NCI-H524 (cell line): ENCODE results near the gene SRPK3.

Experiments used
- DNase-seq, 2 experiments: peaks; one replicate each; lab custom pipeline; 2025; lab: John Stamatoyannopoulos, UW

The SRPK3 gene

DNA sequence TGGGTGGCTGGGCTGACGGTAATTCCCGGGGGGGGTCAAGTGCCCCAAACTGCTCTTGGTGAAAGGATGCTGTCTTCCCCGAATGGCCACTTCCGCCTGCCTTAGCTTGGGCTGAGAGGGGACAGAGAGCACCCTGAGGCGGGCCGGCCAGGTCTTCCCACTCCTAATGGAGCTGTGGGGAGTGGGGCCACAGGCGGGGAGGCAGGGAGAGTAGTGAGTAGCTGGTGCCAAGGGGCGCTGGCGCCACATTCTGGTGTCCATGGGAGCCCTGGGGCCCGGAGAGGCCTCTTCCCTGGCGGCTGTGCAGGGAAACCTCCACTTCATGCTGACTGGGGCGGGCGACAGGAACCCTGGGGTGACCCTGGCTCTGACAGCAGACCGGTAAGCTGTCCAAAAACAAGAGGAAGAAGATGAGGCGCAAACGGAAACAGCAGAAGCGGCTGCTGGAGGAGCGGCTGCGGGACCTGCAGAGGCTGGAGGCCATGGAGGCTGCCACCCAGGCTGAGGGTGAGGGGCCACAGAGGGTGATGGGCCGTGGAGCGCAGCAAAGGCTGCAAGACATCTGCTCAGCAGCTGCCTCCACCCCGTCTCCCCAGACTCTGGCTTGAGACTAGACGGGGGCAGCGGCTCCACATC is 2.7 kb downstream of the SRPK3 start:
- no peak for DNase-seq

DNA sequence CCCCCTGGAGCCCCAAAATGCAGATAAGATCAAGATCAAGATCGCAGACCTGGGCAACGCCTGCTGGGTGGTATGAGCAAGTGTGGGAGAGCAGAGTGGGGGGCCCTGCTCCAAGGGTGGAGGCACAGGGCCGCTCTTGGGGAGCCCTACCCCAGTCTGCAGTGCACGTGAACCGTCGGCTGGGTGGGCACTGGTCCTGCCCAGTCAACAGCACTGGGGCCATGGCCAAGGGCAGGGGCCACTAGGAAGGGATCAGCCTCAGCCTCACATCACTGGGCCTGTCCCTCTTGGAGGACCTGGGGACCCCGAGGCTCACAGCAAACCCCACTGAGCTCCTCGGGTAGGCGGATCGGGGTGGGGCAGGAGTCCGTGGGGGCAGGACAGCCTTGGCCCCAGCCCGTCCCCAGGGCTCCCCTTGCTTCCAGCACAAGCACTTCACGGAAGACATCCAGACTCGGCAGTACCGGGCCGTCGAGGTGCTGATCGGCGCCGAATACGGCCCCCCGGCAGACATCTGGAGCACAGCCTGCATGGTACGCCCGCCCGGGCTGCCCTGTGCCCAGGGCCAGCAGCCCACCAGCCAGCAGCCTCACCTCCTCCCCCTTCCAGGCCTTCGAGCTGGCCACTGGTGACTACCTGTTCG is 3.6 kb downstream of the SRPK3 start:
- no peak for DNase-seq

DNA sequence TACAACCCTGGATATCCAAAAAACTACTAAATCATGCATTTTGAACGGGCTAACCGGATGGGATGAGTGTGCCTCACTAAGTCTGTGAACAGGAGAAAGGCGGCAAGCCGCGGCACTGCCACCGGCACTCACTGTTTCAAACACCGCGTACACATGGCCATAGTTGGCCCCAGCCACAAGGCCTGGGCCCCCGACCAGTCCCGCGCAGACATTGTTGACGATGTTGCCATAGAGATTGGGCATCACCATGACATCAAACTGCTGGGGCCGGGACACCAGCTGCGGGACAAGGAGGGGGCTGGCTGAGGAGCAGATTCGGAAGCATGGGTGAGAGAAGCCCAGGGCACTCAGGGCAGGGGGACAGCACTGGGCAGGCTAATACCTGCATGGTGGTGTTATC is 5.8 kb downstream of the SRPK3 start:
- no peak for DNase-seq

DNA sequence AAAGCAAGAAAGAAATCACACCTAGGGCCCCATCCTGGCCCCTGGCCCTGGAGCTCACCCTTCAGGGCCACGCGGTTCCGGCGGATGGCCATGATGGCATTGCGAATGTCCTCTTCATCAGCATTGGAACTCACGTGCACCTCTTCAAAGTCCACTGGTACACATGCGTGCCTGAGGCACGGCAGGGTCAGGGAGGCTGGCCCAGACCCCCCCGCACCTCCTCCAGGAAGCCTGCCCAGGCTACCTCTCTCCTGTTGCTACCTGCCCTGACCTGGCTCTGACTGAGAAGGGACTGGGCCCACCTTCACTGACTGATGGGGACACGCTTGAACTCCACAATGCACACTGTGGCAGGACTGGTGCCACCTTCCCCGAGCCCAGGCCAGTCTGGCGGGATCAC is 8.8 kb downstream of the SRPK3 start:
- DNase-seq: no peak

DNA sequence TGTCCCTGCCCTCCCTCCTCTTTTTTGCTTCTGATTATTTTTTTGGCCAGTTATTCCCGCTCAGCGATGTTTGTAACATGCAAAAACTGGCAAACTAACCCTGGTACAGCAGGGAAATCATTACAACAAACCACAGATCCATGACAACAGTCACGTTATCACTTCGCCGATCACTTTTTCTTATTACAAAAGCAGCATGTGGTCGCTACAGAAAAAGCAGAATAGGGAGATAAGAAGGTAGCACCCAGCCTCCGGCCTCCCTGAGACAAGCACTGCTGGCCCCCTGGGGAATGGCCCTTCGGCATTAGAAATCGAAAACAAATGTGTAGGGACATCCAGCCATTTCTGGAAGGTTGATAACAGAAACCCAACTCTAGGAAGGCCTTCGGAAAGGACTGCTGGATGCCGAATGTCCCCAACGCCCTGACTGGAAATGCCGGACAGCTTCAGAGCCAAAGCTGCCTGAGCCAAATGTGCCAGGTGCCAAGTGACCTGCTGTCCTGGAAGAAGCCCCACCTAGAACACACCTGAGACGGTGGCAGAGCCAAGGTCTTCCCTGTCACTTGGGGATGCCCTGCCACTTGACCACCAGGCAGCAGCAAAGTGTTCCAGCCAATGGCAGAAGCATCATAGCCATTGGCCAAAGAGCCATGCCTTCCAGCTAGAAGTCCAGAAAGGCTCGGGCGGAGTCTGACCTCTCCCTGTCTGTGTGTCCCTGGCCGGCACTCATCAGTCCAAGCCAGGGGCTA is 10.4 kb downstream of the SRPK3 start:
- no peak for DNase-seq

DNA sequence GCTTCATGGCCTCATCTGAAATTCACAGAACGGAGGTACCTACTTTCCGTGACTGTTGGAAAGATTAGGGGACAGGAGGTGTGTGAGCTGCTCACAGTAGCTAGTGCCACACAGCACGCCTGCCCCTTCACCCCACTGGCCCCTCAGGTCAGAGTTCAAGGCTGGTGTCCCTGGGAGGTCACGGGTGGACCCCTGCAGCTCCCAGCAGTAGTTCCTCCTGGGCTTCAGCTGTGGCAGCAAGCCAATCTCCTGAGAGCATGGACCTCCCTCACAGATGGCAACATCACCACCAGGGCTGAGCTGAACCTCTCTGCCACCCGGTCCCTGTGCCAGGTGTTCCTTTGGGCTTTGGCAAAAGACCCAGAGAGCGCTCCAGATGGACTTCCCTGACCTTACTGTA is 11.5 kb downstream of the SRPK3 start:
- peak in 1 of 2 experiments; percentile 49 for DNase-seq

DNA sequence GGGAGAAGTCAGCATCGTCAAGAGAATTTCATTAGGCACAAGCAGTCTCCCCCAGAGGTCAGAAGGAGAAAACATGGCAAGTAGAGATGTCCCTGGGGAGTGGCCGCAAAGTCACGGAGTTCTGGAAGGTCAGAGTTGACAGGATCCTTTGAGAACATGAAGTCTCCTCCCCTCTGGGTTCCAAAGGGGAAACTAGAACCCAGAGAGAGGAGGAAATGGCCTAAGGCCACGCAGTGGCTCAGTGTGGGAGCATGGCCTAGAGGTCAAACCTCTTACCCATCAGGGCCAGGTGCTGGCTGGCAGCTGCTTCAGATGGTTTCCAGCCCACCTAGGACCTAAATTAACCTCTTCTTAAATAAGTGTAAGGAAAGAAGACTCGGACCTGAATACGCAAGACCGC is 12.4 kb downstream of the SRPK3 start:
- no peak for DNase-seq

DNA sequence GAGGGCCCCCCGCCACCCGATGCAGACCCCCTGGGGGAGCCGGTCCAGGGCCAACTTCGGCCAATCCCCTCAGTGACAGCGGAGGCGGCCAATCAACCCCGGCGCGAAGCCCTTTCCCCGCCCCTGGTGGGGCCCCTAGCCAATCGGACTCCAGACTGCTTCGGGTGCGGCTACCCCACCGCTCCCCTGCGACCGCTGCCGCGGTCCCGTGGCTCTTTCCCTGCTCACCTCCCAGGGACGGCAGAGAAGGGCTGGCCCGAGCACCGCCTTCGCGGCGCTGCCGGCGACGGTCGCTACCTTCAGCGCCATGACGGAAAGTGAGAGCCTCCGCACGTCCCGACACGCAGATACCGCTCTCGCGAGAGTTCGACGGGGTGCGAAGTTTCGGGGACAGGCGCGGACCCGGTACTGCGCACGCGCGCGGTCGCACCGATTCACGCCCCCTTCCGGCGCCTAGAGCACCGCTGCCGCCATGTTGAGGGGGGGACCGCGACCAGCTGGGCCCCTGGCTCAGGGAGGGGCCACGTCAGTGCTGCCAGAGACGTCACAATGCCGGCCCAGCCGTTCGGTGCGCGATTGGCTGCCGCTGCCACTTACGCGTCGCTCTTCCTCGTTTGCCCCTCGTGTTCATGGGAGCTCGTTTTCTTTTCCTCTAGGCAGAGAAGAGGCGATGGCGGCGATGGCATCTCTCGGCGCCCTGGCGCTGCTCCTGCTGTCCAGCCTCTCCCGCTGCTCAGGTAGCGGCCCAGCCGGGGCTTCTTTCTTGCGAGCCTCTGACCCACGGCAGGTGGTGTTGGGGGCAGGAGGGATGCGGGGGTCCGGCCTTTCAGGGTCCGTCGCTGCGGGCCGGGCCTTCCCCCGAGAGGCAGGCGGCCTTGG is 13.4 kb downstream of the SRPK3 start, which contains the start of the genes IDH3G and SSR4:
Gene IDH3G, minus strand, starts transcription at position 358 of the 879 bp plus-strand sequence. Its CDS starts 49 bp downstream, at position 309.
Gene SSR4, plus strand, starts transcription at position 651 of the 879 bp plus-strand sequence. Its CDS starts 20 bp downstream, at position 671.
- DNase-seq: peak; percentile 93 to 97

DNA sequence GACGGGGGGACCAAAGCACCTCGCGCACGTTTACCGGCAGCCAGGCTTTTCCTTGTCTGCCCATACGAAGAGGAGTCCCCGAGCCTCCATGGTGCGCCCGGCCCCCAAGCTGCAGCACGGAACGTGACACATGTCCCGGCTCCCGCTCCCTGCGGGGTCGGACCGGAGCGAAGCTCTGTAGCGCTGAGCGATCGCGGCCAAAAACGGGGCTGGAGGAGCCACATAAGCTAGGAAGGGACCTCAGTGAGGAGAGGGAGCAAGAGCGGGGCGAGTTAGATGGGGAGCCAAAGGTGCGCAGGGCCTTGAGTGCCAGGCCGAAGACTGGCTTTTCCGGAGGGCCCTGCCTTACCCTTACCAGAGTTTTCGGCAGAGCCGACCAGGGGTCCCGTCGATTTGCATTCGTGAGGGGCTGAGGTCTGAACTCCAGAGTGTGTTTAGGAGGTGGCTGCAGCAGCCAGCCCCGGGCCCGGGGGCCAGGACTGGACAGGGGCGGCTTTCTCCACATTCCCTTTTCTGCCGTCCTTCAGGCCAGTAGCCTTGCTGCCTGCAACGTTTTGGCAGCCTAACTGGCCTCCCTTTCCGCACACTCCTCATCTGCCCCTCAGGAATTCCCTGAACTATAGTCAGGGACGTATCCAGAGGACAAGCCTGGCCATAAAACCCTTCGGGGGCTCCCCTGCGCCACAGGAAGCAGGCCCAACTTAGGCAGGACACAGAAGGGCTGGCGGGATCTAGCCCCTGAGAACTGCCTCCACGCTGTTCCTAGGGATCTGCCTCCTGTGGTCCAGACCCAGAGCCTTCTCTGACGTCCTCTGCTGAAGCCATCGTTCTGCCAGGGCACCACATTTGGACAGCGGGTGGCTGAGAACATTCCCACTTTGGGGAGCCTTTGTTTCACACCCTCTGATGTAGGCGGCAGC is 14.3 kb downstream of the SRPK3 start:
- no peak for DNase-seq

DNA sequence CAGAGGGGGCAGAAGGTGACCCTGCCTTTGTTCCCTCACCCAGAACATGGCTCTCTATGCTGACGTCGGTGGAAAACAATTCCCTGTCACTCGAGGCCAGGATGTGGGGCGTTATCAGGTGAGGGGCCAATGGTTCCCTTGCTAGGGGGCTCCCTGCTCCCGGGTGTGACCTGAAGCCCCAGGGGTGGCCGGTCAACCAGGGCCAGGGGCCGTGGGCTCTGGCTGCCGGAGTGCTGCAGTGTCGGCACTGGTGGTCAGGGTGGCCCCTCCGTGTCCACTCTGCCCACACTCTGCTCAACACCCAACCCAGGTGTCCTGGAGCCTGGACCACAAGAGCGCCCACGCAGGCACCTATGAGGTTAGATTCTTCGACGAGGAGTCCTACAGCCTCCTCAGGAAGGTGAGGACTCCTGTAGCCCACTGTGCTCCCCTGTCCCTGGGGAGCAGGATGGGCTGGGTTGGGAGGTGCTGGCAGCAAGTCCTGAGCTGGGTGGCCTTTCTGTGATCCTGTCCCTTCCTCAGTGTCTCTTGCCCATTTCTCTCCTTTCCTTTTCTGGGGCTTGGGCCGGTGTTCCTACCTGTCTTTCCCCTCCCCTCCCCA is 16.7 kb downstream of the SRPK3 start:
- DNase-seq: no peak

DNA sequence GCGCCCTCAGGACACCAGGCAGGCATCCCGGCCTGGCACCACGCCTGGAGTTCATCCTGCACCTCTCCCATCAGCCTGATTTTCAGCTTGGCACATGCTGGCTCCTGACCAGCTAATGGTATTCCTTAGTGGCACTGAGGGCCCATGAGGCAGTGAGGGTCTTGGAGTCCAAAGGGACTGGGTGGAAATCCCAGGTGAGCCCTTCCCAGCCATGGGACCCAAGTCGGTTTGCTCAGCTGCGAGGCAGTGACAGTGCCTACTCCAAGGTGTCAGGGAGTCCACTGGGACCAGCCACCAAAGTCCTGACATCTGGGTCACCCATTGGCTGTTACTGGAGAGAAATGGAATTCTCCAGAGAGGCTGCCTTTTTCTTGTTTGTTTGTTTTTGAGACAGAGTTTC is 18.5 kb downstream of the SRPK3 start:
- no peak for DNase-seq

DNA sequence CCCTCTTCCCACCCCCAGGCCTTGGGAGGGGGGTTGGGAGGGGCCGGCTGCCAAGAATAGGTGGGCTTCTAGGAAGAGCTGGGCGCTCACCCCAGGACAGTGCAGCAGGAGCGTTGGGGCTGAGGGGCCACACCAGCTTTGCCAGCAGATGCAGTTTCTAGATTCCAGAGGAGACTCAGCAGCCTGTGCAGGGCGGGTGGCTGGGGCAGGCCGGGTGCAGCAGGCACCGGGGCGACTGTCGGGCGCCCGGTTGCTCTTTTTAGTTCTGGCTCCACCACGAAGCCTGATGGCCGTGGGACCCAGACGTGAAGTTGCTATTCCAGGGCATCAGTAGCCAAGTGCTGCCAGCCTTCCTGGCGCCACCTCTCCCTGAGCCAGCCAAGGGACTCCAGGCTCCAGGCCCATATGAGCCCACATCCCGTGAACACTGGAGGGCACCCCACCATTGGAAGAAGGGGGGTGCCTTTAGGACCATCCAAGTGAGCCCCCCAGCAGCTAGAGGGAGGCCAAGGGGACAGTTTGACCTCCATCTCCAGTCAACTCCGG is 19.4 kb downstream of the SRPK3 start:
- no peak for DNase-seq

DNA sequence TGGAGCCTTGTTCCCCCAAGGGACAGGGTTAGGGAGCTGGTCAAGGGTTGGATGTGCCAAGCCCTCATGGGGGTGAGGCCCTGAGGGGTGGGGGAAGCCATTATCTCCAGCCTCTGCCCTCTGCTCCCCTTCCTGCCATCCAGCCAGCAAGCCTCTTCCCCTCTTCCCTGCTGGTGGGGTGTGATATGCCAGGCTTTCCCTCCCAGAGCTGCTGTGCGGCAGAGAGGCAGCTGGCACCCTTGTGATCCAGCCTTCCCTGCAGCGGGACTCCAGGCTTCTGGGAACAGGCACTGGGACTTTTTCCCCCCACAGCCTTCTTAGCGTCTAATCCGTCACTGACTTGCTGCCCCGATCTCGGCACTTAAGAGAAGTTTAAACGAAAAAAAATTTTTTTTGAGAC is 19.9 kb downstream of the SRPK3 start:
- no peak for DNase-seq

DNA sequence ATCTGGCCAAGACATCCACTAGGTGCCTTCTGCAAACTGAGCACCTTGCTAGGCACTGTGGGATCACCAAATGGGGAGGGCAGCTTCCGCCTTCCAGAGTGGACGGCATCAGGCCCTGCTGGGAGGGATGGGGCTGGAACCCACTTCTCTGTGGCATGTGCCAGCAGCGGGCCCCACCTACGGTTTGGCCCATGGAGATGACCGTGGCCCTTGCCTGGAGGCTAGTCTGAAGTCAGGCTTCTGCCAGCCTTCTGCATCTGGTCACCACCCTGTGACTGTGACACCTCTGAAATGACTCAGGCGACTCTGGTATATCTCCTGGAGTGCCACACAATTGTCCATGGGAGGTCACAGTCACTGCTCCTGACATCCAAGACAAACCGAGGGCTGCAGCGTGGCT is 20.8 kb downstream of the SRPK3 start:
- no peak for DNase-seq

DNA sequence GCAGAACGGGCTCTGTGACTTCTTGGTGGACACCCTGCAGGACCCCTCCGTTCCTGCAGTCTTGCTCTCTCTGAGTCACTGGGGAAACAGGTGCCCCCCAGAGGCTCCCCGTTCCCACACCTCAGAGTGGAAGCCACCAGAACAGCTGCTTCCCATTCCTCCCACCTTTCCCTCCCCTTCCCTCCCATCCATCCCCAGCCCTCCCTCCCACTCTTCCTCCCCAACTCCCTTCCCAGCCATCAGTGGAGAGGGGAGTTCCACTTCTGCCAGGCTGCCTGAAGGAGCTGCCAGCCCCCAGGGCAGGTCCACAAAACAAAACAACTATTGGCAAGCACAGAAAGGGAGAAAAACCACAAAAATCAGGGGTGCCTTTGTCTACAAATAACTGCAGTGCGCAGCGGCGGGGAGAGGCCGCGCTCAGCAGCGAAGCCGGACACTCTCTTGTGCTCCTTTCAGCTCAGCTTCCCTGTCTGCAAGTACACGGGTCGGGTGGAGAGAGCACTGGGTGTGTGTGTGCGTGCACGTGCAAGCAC is 21.7 kb downstream of the SRPK3 start:
- DNase-seq: no peak

DNA sequence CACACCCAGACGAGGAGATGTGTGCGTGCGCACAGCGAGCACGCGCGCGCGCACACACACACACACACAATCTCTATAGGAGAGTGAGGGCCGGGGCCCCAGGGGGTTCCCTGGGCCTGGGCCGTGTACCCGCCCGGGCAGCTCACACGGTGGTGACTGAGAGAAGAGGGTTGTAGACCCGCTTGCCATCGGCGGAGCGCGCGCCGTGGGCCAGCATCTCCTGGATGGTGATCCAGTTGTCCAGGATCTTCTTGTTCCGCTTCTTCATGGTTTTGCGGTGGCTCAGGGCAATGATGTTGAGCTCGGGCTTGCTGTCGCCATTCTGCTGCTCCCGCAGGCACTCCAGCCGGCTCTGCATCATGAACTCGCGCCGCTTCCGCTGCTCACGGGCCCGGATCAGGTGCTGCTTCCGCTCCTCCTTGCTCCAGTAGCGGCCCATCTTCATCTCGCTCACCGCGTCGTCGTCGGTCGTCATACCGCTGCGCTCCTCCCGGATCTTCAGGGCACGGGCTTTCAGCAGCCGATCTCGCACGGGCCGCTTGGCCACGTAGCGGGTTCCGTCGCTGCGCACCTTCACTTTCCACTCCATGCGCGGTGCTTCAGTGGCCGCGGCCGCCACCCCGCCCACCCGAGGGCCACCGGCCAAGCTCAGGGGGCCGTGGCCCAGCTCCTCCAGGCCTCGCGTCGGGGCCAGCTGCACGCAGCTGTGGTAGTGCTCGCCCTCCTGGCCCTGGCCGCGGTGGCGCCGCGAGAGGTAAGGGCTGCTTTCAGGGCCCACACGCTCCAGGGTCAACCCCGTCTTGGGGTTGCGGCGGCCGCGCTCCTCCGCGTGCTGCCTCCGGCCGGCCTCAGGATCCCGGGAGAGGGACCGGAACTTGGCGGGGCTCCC is 22.6 kb downstream of the SRPK3 start:
- no peak for DNase-seq

DNA sequence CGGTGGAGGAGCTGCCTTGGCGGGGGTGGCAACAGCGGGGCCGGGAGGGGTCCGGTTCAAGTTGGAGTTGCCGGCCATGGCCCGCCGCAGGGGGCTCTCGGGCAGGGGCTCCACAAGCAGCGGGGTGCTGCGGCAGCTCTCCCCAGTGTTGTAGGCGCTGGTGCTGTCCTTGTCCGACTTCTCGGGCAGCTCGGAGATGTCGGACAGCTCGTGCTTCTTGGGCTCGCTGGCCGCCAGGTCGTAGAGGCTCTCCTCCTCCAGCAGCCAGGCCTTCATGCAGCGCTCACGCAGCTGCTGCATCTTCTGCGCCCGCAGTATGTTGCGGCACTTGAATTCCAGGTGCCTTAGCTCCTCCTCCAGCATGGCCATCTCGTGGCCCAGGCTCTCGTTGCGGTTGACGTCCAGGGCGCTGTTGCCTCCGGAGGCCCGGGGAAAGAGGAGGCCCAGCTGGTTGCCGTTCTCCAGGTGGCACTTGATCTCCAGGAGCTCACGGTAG is 23.3 kb downstream of the SRPK3 start:
- no peak for DNase-seq

DNA sequence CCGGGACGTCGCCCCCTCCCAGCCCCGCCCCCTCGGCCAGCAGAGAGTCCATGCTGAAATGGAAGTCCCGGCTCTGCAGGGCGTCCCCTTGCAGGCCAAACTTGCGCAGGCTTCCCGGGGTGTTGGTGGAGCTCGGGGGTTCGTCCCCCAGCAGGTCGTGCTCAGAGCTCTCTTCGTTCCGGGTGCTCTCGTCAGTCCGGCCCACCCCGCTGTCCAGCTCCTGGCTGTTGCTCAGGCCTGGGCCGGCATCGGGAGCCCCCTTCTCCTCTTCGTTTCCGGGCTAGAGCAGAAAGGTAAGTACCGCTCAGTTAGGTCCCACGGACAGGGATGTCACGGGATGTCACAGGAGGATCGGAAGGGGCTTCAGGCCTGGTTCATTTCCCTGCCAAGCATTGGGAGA is 23.8 kb downstream of the SRPK3 start:
- no peak for DNase-seq

DNA sequence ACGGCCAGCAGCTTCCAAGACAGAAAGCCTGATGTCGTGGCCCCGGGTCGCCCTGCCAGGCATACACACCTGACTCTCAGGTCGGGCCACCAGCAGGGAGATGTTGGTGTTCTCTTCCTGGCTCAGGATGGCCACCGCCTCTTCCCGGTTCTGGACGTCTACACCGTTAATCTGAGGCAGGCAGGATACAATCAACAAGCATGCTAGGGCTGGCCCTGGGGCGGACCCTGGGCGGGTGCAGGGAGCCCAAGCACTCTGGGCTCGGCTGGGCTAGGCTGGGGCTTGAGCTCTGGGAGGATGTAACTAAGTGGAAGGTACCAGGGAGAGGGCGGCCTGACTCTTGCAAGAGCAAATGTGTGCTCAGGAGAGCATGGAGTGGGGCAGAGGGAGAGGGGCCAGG is 24.6 kb downstream of the SRPK3 start:
- DNase-seq: no peak
